IMR-90 (cell line): Measurements from ENCODE around the gene PDZD2. TPM values are rescaled to one million over a fixed set of nuclear protein-coding genes. Genes with fewer than 3 reads are reported as not detected.

Experiments
- ATAC-seq: fragments of 200-7000 bp; cut with Tn5 transposase; 2 replicates; pipeline ENCODE4 v1.9.1; 2020; ENCODE audit warnings: low read depth, mild to moderate bottlenecking, moderate library complexity
- BruUV-seq: library from RNA; stranded (reverse); fragments of 400-500 nt; replicated peaks from 2 replicates; lab custom pipeline; 2021; lab: Mats Ljungman, UMichigan
- CTCF ChIA-PET: fragments of 300-600 bp; formaldehyde crosslinking; extraction: SDS; loops from one replicate; lab custom pipeline; 2021; ENCODE audit warnings: antibody characterized with exemption; lab: Yijun Ruan, JAX
- POLR2A ChIA-PET: fragments of 300-600 bp; sonication (Branson Sonifier 250); formaldehyde crosslinking; loops from one replicate; lab custom pipeline; 2022; ENCODE audit warnings: antibody characterized with exemption; ENCODE audit not compliant: unreplicated experiment; lab: Charles Lee
- DNase-seq: peaks from one replicate; pipeline ENCODE4 v3.0.0; 2013
- H2AFZ ChIP-seq: replicated peaks from 2 replicates; pipeline ENCODE3; 2013; ENCODE audit warnings: low read length, mild to moderate bottlenecking; ENCODE audit not compliant: poor library complexity
- H2AK5ac ChIP-seq: 2 replicates; pipeline ENCODE4 v1.6.1; 2013; ENCODE audit warnings: low read depth, low read length, inconsistent platforms
- H2AK9ac ChIP-seq: replicated peaks from 2 replicates; pipeline ENCODE3; 2013; ENCODE audit warnings: mild to moderate bottlenecking, low read depth, low read length, moderate library complexity; ENCODE audit not compliant: poor library complexity
- H2BK120ac ChIP-seq: 2 replicates; pipeline ENCODE4 v1.6.1; 2013; ENCODE audit warnings: low read depth, low read length, inconsistent platforms
- H2BK15ac ChIP-seq: 3 replicates; pipeline ENCODE4 v1.6.1; 2013; ENCODE audit warnings: low read depth, low read length, inconsistent platforms
- H2BK20ac ChIP-seq: 2 replicates; pipeline ENCODE4 v1.6.1; 2013; ENCODE audit warnings: low read depth, mild to moderate bottlenecking, inconsistent platforms, low read length, moderate library complexity
- H2BK5ac ChIP-seq: 2 replicates; pipeline ENCODE4 v1.6.1; 2013; ENCODE audit warnings: mild to moderate bottlenecking, low read depth, low read length, inconsistent platforms; ENCODE audit not compliant: poor library complexity, severe bottlenecking
- H3K14ac ChIP-seq: replicated peaks from 2 replicates; pipeline ENCODE4 v1.6.1; 2013; ENCODE audit warnings: low read depth, low read length, inconsistent platforms
- H3K18ac ChIP-seq: 2 replicates; pipeline ENCODE4 v1.6.1; 2013; ENCODE audit warnings: low read depth, low read length, control low read depth
- H3K23ac ChIP-seq: 2 replicates; pipeline ENCODE4 v1.6.1; 2013; ENCODE audit warnings: low read depth, low read length, inconsistent platforms
- H3K27ac ChIP-seq: 2 replicates; pipeline ENCODE4 v1.5.1; 2013; ENCODE audit warnings: mild to moderate bottlenecking, control low read depth, low read length; ENCODE audit not compliant: insufficient read depth
- H3K27me3 ChIP-seq: 2 replicates; pipeline ENCODE4 v1.6.1; 2013; ENCODE audit warnings: low read length; ENCODE audit not compliant: control insufficient read depth, insufficient read depth
- H3K36me3 ChIP-seq: 2 replicates; pipeline ENCODE4 v1.6.1; 2013; ENCODE audit warnings: low read length, mixed read lengths; ENCODE audit not compliant: control insufficient read depth, insufficient read depth
- H3K4ac ChIP-seq: 2 replicates; pipeline ENCODE4 v1.6.1; 2013; ENCODE audit warnings: low read depth, low read length, inconsistent platforms
- H3K4me1 ChIP-seq: 2 replicates; pipeline ENCODE4 v1.6.1; 2013; ENCODE audit warnings: low read length, mixed read lengths; ENCODE audit not compliant: control insufficient read depth, insufficient read depth
- H3K4me2 ChIP-seq: 2 replicates; pipeline ENCODE4 v1.6.1; 2013; ENCODE audit warnings: low read depth, mild to moderate bottlenecking, control low read depth, low read length, moderate library complexity
- H3K4me3 ChIP-seq: 2 replicates; pipeline ENCODE4 v1.5.1; 2013; ENCODE audit warnings: low read depth, mild to moderate bottlenecking, control low read depth, low read length, moderate library complexity; ENCODE audit not compliant: insufficient read depth
- H3K56ac ChIP-seq: 2 replicates; pipeline ENCODE4 v1.6.1; 2013; ENCODE audit warnings: low read length, inconsistent platforms; ENCODE audit not compliant: insufficient read depth; ENCODE audit errors: extremely low read depth
- H3K79me1 ChIP-seq, 2 experiments: 2 replicates each; pipeline ENCODE4 v1.6.1; 2013; ENCODE audit warnings: low read length in 2 of 2, inconsistent platforms in 1 of 2, low read depth in 1 of 2
- H3K9ac ChIP-seq: 2 replicates; pipeline ENCODE4 v1.6.1; 2013; ENCODE audit warnings: low read depth, low read length, control low read depth
- H3K9me1 ChIP-seq: 2 replicates; pipeline ENCODE4 v1.6.1; 2013; ENCODE audit warnings: low read length, inconsistent platforms; ENCODE audit not compliant: insufficient read depth
- H3K9me3 ChIP-seq: 2 replicates; pipeline ENCODE4 v1.6.1; 2013; ENCODE audit warnings: low read length; ENCODE audit not compliant: control insufficient read depth, insufficient read depth
- H4K20me1 ChIP-seq: 2 replicates; pipeline ENCODE4 v1.6.1; 2013; ENCODE audit warnings: low read length, inconsistent platforms; ENCODE audit not compliant: insufficient read depth
- H4K5ac ChIP-seq: 2 replicates; pipeline ENCODE4 v1.6.1; 2013; ENCODE audit warnings: mild to moderate bottlenecking, low read depth, low read length, control low read depth
- H4K8ac ChIP-seq, 2 experiments: 2 replicates each; pipeline ENCODE4 v1.6.1; 2013; ENCODE audit warnings: low read depth in 2 of 2, low read length in 2 of 2, control low read depth in 1 of 2, inconsistent platforms in 1 of 2
- H4K91ac ChIP-seq: 2 replicates; pipeline ENCODE4 v1.6.1; 2013; ENCODE audit warnings: low read depth, low read length, inconsistent platforms; ENCODE audit not compliant: insufficient read depth
- BHLHE40 ChIP-seq: fragments of 150-350 bp; IDR thresholded peaks from 2 replicates; pipeline ENCODE4 v1.6.1; 2016; ENCODE audit warnings: mild to moderate bottlenecking, low read depth, low read length
- CHD1 ChIP-seq: IDR thresholded peaks from 2 replicates; pipeline ENCODE4 v1.6.1; 2012; ENCODE audit warnings: low read depth, low read length, improper control_type of control experiment
- FOS ChIP-seq: fragments of 150-350 bp; IDR thresholded peaks from 2 replicates; pipeline ENCODE4 v1.6.1; 2016; ENCODE audit warnings: low read depth, low read length
- MAFK ChIP-seq: IDR thresholded peaks from 2 replicates; pipeline ENCODE4 v1.6.1; 2012; ENCODE audit warnings: low read depth, low read length, improper control_type of control experiment
- MXI1 ChIP-seq: IDR thresholded peaks from 2 replicates; pipeline ENCODE4 v1.6.1; 2012; ENCODE audit warnings: low read depth, mild to moderate bottlenecking, low read length, moderate library complexity, borderline replicate concordance
- SMC3 ChIP-seq: fragments of 150-350 bp; IDR thresholded peaks from 2 replicates; pipeline ENCODE4 v1.6.1; 2016; ENCODE audit warnings: low read depth, mild to moderate bottlenecking, antibody characterized with exemption, low read length, moderate library complexity
- WGBS, 2 experiments: methylation state at CpG; one replicate each; pipeline versions ENCODE4 v1.1.5 to v1.1.7; 2013; ENCODE audit warnings: missing lambda C conversion rate in 2 of 2; ENCODE audit not compliant: insufficient read length in 1 of 2; ENCODE audit errors: extremely low coverage in 2 of 2; 5-methylcytosine and 5-hydroxymethylcytosine counted together
- dilution Hi-C: fragments of 300-500 bp; cut with HindIII; formaldehyde crosslinking; loops from one replicate; pipeline ENCODE4 v1.14.3; 2018; ENCODE audit warnings: low sequenced_read_pairs; ENCODE audit not compliant: unreplicated experiment
- in situ Hi-C: fragments of 300-500 bp; cut with MboI; formaldehyde crosslinking; loops from 3 replicates; pipeline ENCODE4 v1.14.3; 2019; ENCODE audit warnings: low sequenced_read_pairs, inconsistent platforms, mixed read lengths
- intact Hi-C: fragments of 100-400 bp; cut with micrococcal nuclease; formaldehyde crosslinking; loops from 2 replicates; pipeline ENCODE4 v1.10.0; 2022
- polyA plus RNA-seq, 3 experiments: library from polyadenylated mRNA; depleted of rRNA; stranded (reverse); fragments of >200 nt; gene quantifications; 2 replicates each; pipeline ENCODE4 v1.2.3, GENCODE V29; 2012; ENCODE audit warnings: low replicate concordance in 1 of 3
- total RNA-seq: library from RNA; depleted of rRNA; stranded (reverse); fragments of >200 nt; gene quantifications from 2 replicates; pipeline ENCODE4 v1.2.3, GENCODE V29; 2012
- TF ChIP-seq, protein P1 (sequence below): fragments of 150-350 bp; IDR thresholded peaks from 2 replicates; pipeline ENCODE4 v1.6.1; 2016; ENCODE audit warnings: low read depth, mild to moderate bottlenecking, low read length, moderate library complexity, borderline replicate concordance

Gene PDZD2
- total and polyA plus RNA-seq, 2 of the 4 experiments (the other 2 are of a cell fraction), result under 0.01 to 0.02 TPM

DNA sequence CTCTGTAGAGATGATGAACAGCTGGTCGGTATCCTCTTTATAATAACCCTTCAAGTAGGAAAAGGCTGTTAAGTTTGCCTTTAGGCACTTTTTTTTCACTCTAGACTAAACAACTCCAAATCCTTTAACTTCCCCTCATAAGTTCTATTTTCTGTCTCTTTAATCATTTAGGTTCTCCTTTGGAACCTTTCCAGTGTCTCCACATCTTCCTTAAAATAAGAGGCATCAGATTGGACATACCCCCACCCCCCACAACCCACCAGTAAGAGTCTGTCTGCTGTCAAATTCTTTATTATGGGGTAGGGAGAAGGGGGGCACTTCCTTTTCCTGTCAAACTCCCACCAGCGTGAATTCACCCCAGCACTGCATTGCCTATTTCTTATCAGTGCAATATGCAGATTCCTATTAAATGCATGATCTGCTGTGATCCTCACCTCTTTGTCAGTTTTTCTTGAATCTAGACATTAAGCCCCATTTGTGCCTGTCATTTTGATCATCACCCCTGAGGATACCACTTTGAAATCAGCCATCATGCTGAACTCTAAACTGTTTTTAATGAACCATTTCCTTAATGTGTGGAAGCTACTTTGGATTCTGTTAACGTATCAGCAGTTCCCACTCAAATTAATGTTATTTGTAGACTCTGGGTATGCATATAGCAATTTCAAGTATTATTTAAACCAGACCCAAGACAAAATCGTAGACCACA, 212.2 kb downstream of the PDZD2 start:
- H3K23ac ChIP-seq, result no peak overlapping the region
- H3K27me3 ChIP-seq, result peaks cover 29% of the 10 kb centered on the region
- no peak overlapping the region for H3K9ac ChIP-seq
- H3K36me3 ChIP-seq, result no peaks in the 10 kb centered on the region
- DNase-seq (no peak), ATAC-seq (no peak)
- H3K79me1 ChIP-seq, result no peaks in the 10 kb centered on the region
- WGBS, 2 experiments, result no CpG with 5 or more reads among the region's 4 CpGs
- POLR2A ChIA-PET, result no interaction called here
- no peak overlapping the region for H3K56ac ChIP-seq
- H4K8ac ChIP-seq, result no peak overlapping the region
- H2BK120ac ChIP-seq, result no peak overlapping the region
- dilution Hi-C loops (no loop called here), in situ Hi-C loops (no loop called here), intact Hi-C loops (no loop called here)
- no peak overlapping the region for H3K4ac ChIP-seq
- no peak overlapping the region for H3K18ac ChIP-seq
- H4K20me1 ChIP-seq, result no peaks in the 10 kb centered on the region
- no peak for TF ChIP-seq FOS
- no peak for TF ChIP-seq CHD1
- TF ChIP-seq SMC3, result no peak
- no peak for TF ChIP-seq MAFK
- no peak for TF ChIP-seq MXI1
- TF ChIP-seq BHLHE40, result no peak
- TF ChIP-seq, protein P1, sequence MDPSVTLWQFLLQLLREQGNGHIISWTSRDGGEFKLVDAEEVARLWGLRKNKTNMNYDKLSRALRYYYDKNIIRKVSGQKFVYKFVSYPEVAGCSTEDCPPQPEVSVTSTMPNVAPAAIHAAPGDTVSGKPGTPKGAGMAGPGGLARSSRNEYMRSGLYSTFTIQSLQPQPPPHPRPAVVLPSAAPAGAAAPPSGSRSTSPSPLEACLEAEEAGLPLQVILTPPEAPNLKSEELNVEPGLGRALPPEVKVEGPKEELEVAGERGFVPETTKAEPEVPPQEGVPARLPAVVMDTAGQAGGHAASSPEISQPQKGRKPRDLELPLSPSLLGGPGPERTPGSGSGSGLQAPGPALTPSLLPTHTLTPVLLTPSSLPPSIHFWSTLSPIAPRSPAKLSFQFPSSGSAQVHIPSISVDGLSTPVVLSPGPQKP, result no peak
- no peak overlapping the region for H3K14ac ChIP-seq
- no TSS peak for BruUV-seq
- H2BK15ac ChIP-seq, result no peak overlapping the region
- H3K9me3 ChIP-seq, result no peaks in the 10 kb centered on the region
- no peak overlapping the region for H4K91ac ChIP-seq
- H3K27ac ChIP-seq, result no peak overlapping the region
- H2BK5ac ChIP-seq, result no peak overlapping the region
- no peak overlapping the region for H4K5ac ChIP-seq
- H3K4me3 ChIP-seq, result no peak overlapping the region
- no peak overlapping the region for H2AK5ac ChIP-seq
- CTCF ChIA-PET, result no interaction called here
- no peaks in the 10 kb centered on the region; the same call in 1 of the 2 replicates for H3K4me1 ChIP-seq
- no peaks in the 10 kb centered on the region for H3K9me1 ChIP-seq
- H2AFZ ChIP-seq, result no peak overlapping the region
- no peak overlapping the region for H3K4me2 ChIP-seq
- no peak overlapping the region for H2AK9ac ChIP-seq
- H2BK20ac ChIP-seq, result no peak overlapping the region
